ENCODE measurements around the gene MED13. TPM values are rescaled to one million over a fixed set of nuclear protein-coding genes. Genes with fewer than 3 reads are reported as not detected.

MED13 gene
- total RNA-seq, 1 experiment from 2014 or later, result 49.4 TPM

DNA sequence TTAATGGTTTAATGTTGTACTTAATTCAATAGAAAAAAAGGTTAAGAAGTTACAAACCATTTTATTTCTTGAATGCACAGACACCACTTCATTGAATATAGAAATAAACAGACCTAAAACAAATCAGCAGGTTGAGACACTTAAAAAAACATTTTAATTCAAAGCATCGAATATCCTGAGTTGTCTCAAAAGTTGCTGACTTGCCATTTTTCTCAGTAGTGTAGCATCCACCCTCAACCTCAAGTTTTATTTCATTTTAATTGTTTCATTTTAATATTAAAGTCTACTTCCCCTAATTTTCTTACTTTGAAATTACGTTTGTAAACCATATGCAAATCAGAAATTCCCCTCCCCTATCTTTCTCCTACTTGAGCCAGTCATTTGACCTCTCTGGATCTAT lies 5.8 kb upstream of the MED13 start:
- H3K9me2 ChIP-seq (ENCODE audit: insufficient read depth), result no peaks in the 10 kb centered on the region
- ChIA-PET CTCF (no interaction called here), POLR2A (ENCODE audit: unreplicated experiment) (no interaction called here)
- H3K36me3 ChIP-seq (ENCODE audit: low read depth), result no peaks in the 10 kb centered on the region
- H3K27me3 ChIP-seq (ENCODE audit: insufficient read depth, low read depth), result no peaks in the 10 kb centered on the region
- BruUV-seq (replicated peaks), result no TSS peak
- H3K27ac ChIP-seq, result no peak overlapping the region
- H4K20me1 ChIP-seq (ENCODE audit: insufficient read depth), result no peaks in the 10 kb centered on the region
- 0 out of 2 replicates have a peak, but pooled peaks cover 4% of the 10 kb centered on the region for H3K4me1 ChIP-seq (replicated peaks; ENCODE audit: insufficient read depth)
- H3K79me2 ChIP-seq (ENCODE audit: low read depth), result no peaks in the 10 kb centered on the region
- no peak overlapping the region for H3K4me2 ChIP-seq
- DNase-seq, result no peak
- no peak overlapping the region for H3K4me3 ChIP-seq
- TF ChIP-seq EZH2 (IDR thresholded peaks at IDR 0.05; ENCODE audit: low read depth) (no peak), CTCF (conservative IDR thresholded peaks at IDR 0.05) (no peak)
- no peak overlapping the region for H2AFZ ChIP-seq
- intact Hi-C loops (cut with micrococcal nuclease; ENCODE audit: unreplicated experiment), result no loop called here
- H3F3A ChIP-seq (ENCODE audit: insufficient read depth, low read depth), result no peaks in the 10 kb centered on the region
- H3K9me3 ChIP-seq (ENCODE audit: insufficient read depth, low read depth), result no peaks in the 10 kb centered on the region

DNA sequence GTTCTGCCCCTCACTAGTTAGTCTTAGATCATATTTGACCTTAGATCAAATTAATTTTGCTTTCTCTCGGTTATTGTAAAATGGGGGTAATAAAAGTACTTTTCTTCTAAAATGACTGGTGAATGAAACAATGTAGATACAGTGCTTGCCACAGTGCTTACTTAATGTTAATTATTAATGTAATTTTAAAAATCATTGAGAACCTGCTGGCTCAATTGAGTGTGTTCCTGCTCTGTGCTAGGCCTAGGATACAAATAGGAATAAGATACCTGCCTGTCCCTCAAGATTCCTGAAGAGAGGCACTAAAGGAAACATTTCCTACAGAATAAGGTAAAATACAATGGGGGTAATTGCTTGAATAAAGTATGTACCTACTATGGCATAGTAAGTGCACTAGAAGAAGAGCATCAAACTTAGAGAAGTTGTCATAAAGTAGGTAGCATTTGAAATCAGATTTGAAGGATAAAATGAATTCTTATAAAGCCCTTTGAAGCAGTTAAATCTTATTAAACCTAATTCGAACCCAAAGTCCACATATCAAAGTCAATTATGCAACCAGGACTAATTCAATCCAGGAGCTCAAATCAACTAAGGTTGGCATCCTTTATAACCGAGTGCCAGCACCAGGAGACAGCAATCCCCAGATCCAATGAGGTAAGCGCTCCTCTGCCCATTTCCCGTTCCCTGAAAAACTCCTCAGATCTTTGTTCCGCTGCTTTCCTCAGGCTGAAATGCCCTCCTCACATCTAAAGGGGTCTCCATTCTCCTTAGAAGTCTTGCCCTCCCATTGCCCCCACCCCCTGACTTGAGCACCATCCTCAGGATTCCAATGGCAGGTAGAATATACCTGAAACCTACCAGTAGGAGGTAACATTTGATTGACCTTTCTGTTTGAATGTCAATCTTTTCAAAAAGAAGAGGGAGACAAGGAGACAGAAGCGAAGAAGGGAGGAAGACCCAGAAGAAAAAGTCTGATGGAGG lies 2.4 kb upstream of the MED13 start:
- H3K9me3 ChIP-seq (ENCODE audit: insufficient read depth, low read depth), result no peaks in the 10 kb centered on the region
- no peaks in the 10 kb centered on the region for H3K9me2 ChIP-seq (ENCODE audit: insufficient read depth)
- no peak overlapping the region for H3K4me3 ChIP-seq
- ChIA-PET CTCF (no interaction called here), POLR2A (ENCODE audit: unreplicated experiment) (interaction anchor here (0.7 kb wide), 1 partner anchor 1987 kb away, joined by 3 read pairs; no protein-coding TSS in a partner anchor)
- H3K27ac ChIP-seq, result no peak overlapping the region
- no peak overlapping the region for H2AFZ ChIP-seq
- no peak for TF ChIP-seq CTCF (conservative IDR thresholded peaks at IDR 0.05)
- TF ChIP-seq EZH2 (IDR thresholded peaks at IDR 0.05; ENCODE audit: low read depth), result no peak
- H3K4me2 ChIP-seq, result no peak overlapping the region
- no TSS peak for BruUV-seq (replicated peaks)
- intact Hi-C loops (cut with micrococcal nuclease; ENCODE audit: unreplicated experiment), result loop anchor here (5.0 to 10.0 kb wide), 2 partner anchors 203 to 430 kb away; partner anchors contain the start of gene BRIP1
- H4K20me1 ChIP-seq (ENCODE audit: insufficient read depth), result peaks cover 22% of the 10 kb centered on the region
- H3K4me1 ChIP-seq (replicated peaks; ENCODE audit: insufficient read depth), result peaks cover 17% of the 10 kb centered on the region
- no peak for DNase-seq
- no peaks in the 10 kb centered on the region for H3K27me3 ChIP-seq (ENCODE audit: insufficient read depth, low read depth)
- H3K36me3 ChIP-seq (ENCODE audit: low read depth), result 0 out of 2 replicates have a peak, but pooled peaks cover 8% of the 10 kb centered on the region
- peaks cover 5% of the 10 kb centered on the region; the same call in 1 of the 2 replicates for H3F3A ChIP-seq (ENCODE audit: insufficient read depth, low read depth)
- peaks cover 29% of the 10 kb centered on the region for H3K79me2 ChIP-seq (ENCODE audit: low read depth)

- peak overlapping the region; percentile 90 for H3K27ac ChIP-seq
- H3K4me3 ChIP-seq, result peak overlapping the region; percentile 96
- peaks cover 18% of the 10 kb centered on the region for H3K36me3 ChIP-seq (ENCODE audit: low read depth)
- intact Hi-C loops (cut with micrococcal nuclease; ENCODE audit: unreplicated experiment), result loop anchor here (1.0 to 10.0 kb wide), 3 partner anchors 43 to 429 kb away; partner anchors contain the start of gene BRIP1
- POLR2A ChIA-PET (ENCODE audit: unreplicated experiment), result interaction anchor here (0.5 to 1.1 kb wide), 6 partner anchors 44 to 1340 kb away, joined by 4 to 15 read pairs (median 6); partner anchors contain the start of gene BRIP1
- no peaks in the 10 kb centered on the region for H3K9me3 ChIP-seq (ENCODE audit: insufficient read depth, low read depth)
- peaks cover 28% of the 10 kb centered on the region for H3K4me1 ChIP-seq (replicated peaks; ENCODE audit: insufficient read depth)
- peaks cover 36% of the 10 kb centered on the region for H4K20me1 ChIP-seq (ENCODE audit: insufficient read depth)
- H3K79me2 ChIP-seq (ENCODE audit: low read depth), result peaks cover 45% of the 10 kb centered on the region
- peak overlapping the region; percentile 85 for H2AFZ ChIP-seq
- CTCF ChIA-PET, result interaction anchor here (0.5 to 1.6 kb wide), 9 partner anchors 9 to 1773 kb away, joined by 3 to 19 read pairs (median 7); no protein-coding TSS in a partner anchor
- H3K9me2 ChIP-seq (ENCODE audit: insufficient read depth), result no peaks in the 10 kb centered on the region
- peaks cover 5% of the 10 kb centered on the region; the same call in 1 of the 2 replicates for H3F3A ChIP-seq (ENCODE audit: insufficient read depth, low read depth)
- peak overlapping the region; percentile 51 for H3K4me2 ChIP-seq
- peak; percentile 91 to 96 for DNase-seq
- TF ChIP-seq EZH2 (IDR thresholded peaks at IDR 0.05; ENCODE audit: low read depth), result no peak
- TF ChIP-seq CTCF (conservative IDR thresholded peaks at IDR 0.05), result peak; percentile 93
- no peaks in the 10 kb centered on the region for H3K27me3 ChIP-seq (ENCODE audit: insufficient read depth, low read depth)
- BruUV-seq (replicated peaks), result TSS peak; percentile 50
These were observed 762 bp upstream of the MED13 start for GRCh38 chr17:62065611-62066468.

Data from PC-9 (cell line).